NCI-H774 (cell line): ENCODE measurements around the gene PTPRD.
A peak's percentile ranks its signal among the peaks of the same experiment; 100 is the strongest.

Source experiments
- DNase-seq: peaks from one replicate; lab custom pipeline; 2025; lab: John Stamatoyannopoulos, UW

Gene PTPRD

GRCh38 chr9:10052916-10053315 is 559.9 kb downstream of the PTPRD start:
- no peak for DNase-seq

- no peak for DNase-seq
These were observed 560.6 kb downstream of the PTPRD start for GRCh38 chr9:10052181-10052580.

GRCh38 chr9:10050016-10050415 is 562.8 kb downstream of the PTPRD start:
- DNase-seq = no peak

- no peak for DNase-seq
These were observed 563.8 kb downstream of the PTPRD start for GRCh38 chr9:10048994-10049393.

GRCh38 chr9:10045598-10045997 is 567.2 kb downstream of the PTPRD start:
- peak; percentile 61 for DNase-seq

GRCh38 chr9:10041726-10042229 is 571.0 kb downstream of the PTPRD start:
- DNase-seq = no peak

- no peak for DNase-seq
These were observed 576.7 kb downstream of the PTPRD start for GRCh38 chr9:10036095-10036494.

GRCh38 chr9:10032166-10032565 is 580.6 kb downstream of the PTPRD start:
- DNase-seq = no peak

- no peak for DNase-seq
These were observed 586.3 kb downstream of the PTPRD start for GRCh38 chr9:10026443-10026984.

GRCh38 chr9:10015755-10016154 is 597.0 kb downstream of the PTPRD start:
- DNase-seq = no peak

- DNase-seq = peak; percentile 89
These were observed 597.9 kb downstream of the PTPRD start for GRCh38 chr9:10014889-10015288.

- DNase-seq = no peak
These were observed 603.4 kb downstream of the PTPRD start for GRCh38 chr9:10009401-10009800.

GRCh38 chr9:10008101-10008799 is 604.6 kb downstream of the PTPRD start:
- no peak for DNase-seq

GRCh38 chr9:10007356-10007755 is 605.4 kb downstream of the PTPRD start:
- no peak for DNase-seq

- DNase-seq = no peak
These were observed 607.6 kb downstream of the PTPRD start for GRCh38 chr9:10005206-10005605.

GRCh38 chr9:10003047-10003446 is 609.8 kb downstream of the PTPRD start:
- no peak for DNase-seq

- no peak for DNase-seq
These were observed 612.1 kb downstream of the PTPRD start for GRCh38 chr9:10000669-10001068.

GRCh38 chr9:9998491-9999287 is 614.1 kb downstream of the PTPRD start:
- peak; percentile 75 for DNase-seq

- DNase-seq = no peak
These were observed 615.2 kb downstream of the PTPRD start for GRCh38 chr9:9997585-9997984.

GRCh38 chr9:9996259-9996658 is 616.5 kb downstream of the PTPRD start:
- DNase-seq = no peak

GRCh38 chr9:9992936-9993335 is 619.9 kb downstream of the PTPRD start:
- DNase-seq = no peak

GRCh38 chr9:9973062-9973461 is 639.7 kb downstream of the PTPRD start:
- no peak for DNase-seq

- no peak for DNase-seq
These were observed 642.3 kb downstream of the PTPRD start for GRCh38 chr9:9970514-9970913.
